GM19467 (cell line): ENCODE measurements around the gene BSN.

Source experiments
- ATAC-seq: cut with Tn5 transposase; IDR thresholded peaks from one replicate; pipeline ENCODE4 v1.9.1; 2021; ENCODE audit warnings: mild to moderate bottlenecking, moderate library complexity; ENCODE audit not compliant: unreplicated experiment

Gene BSN

DNA sequence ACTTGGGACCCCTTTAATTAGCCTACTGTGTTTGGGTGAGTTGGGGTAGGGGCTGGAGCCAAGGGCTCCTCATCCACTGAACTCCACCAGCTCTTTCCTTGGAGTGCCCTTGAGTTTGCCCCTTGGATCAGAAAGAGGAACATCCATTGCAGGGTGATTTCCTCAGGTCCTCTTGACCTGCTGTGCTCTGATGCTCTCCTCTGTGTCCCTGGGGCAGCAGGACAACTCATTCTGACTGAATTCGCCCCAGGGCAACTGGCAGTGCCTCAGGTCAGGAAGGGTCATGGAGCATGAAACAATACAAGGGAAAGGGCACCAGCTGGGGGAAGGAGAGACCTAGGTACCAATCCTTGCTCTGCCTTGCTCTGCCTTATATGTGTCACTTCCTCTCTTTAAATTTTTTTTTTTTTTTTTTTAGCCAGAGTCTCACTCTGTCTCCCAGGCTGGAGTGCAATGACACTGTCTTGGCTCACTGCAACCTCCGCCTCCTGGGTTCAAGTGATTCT is 47.8 kb downstream of the BSN start:
- no peak for ATAC-seq

- no peak for ATAC-seq
These were observed 48.7 kb downstream of the BSN start for GRCh38 chr3:49602877-49603411.

DNA sequence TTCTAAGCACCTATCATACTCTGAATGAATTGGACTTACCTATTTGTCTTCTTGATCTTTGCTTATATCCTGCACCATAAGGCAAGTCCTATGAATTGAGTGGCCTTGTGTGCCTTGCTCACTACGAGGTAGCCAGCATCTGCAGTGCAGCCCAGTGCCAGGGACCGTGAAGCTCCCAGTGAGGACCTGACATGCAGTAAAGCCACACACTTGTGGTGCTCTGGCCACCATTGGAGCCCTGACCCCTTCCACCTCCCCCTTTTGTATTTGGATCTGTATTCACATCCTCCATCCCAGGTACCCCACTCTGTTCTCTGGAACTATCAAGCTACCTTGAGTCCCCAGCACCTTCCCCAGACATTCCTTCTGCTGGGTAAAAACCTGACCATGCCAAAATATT is 52.1 kb downstream of the BSN start:
- no peak for ATAC-seq

DNA sequence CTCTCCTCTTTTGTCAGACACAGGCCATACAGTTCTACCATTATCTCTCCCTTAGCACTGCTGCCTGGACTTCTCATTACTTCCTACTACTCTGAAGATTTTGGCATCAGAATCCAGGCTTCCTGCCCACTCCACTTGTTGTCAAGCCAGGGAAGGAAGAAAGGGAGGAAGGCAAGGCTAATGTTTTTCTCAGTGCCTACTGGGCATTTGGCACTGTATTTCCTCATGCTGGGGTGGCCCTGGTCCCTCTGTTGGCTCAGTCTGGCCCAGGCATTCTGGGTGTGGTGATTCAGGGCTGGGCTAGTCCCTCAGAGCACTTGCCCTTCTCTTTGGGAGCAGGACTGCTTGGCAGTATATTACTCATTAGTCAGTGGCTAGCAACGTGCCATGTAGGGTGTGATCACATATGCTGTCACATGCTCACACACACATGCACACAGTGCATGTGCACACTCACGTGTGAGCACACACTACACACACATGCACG is 52.9 kb downstream of the BSN start:
- no peak for ATAC-seq

GRCh38 chr3:49607796-49608195 is 53.5 kb downstream of the BSN start:
- no peak for ATAC-seq

GRCh38 chr3:49609314-49609713 is 55.0 kb downstream of the BSN start:
- ATAC-seq: no peak

DNA sequence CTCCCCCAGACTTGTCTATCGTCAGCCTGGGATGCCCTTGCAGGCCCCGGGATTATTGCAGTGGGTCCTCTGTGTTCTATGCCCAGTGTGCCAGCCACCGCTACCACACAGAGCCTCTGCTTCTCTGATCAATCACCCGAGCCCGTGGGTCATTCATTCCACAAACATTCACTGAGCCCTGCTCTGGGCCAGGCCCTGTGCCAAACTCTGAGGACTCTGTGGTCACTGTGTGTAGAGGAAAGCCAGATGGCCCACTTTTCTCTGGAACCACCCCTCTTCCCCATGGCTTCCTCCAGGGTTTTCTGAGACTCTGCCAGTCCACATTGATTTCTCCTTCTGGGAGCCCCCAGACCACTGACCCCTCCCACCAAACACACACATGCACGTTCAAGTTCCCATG is 55.5 kb downstream of the BSN start:
- ATAC-seq: no peak

- no peak for ATAC-seq
These were observed 56.5 kb downstream of the BSN start for GRCh38 chr3:49610666-49611280.

DNA sequence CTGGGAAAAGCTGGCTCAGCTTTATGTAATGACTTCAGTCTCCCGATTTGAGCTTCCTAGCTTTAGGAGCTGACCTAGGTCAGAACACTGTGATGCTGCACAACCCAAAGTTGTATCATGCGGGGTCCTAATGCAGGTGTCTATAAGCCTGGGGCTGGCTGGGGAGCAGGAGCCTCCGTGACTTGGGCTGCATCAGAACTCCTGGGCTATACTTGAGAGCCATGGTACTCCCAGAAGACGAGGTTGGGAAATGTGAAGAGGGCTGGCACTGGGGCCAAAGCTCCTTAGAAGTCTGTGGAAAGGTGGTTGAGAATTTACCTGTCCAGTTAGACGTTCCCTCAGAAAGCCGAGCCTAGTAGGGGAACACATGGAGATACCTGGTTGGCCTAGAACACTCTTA is 57.0 kb downstream of the BSN start:
- no peak for ATAC-seq

DNA sequence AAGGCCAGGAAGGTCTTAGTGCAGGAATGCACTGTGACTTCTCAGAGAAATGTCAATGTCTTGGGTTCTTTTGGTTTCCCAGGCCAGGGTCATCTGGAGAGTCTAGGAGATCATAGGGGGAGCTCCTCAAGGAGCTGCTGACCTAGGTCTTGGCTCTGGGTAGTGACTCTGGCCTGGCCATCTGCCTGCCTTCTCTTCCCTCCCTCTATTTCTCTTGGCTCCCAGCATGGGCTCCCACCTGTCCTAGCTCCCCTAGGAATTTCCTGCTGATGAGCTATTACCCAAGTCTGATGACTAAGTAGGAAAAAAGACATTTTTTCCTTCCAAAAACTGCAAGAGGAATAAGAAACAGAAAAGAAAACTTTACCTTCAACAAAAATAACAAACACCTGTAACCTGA is 57.4 kb downstream of the BSN start:
- ATAC-seq: no peak

GRCh38 chr3:49614936-49615335 is 60.7 kb downstream of the BSN start:
- no peak for ATAC-seq

DNA sequence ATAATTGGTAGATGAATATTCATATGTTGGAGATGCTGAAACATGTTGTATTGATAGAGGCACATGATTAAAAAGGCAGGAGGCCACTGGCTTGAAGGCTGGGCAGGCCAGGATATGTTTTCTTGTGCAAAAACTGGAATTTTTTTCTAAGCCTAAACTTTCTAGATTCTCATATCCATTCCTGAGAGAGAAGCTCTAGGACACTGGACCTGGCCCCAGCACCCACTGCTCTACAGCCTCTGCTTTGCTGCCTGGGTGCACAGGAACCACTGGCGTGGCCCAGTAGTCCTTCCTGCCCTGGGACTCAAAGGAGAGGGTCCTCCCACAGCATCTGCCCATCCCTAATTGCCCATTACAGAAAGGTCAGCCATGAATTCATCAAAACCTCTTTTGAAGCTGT is 61.8 kb downstream of the BSN start:
- ATAC-seq: no peak

- ATAC-seq: no peak
These were observed 62.2 kb downstream of the BSN start for GRCh38 chr3:49616491-49616941.

DNA sequence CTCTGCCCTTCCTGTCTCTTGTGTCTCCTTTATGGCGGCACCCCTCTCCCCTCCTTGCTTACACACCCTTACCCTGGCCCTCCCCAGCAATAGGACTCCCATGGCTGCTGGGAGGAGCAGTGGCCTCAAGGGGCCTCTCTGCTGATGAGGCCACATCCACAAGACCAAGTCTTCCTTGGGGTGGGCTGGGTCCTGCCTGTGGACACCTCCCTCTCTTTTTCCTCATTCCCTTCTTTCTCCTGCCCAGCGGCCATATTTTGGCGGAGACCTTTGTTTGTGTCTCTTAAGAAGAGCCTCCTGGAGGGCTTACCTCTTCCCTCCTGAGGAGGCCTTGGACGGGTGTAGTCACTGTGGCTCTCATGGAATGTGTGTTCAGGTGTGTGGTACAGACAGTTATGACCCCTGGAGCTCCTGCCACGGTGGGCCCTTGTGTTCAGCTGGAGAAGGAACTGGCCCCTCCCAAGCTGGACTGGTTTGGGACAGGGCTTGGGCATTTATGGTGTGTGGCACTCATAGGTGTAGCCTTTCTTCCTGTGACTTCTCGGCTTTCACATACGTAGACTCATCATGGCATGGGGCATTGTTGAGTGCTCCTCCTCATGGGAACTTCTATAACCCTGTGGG is 63.2 kb downstream of the BSN start:
- no peak for ATAC-seq

- ATAC-seq: no peak
These were observed 64.1 kb downstream of the BSN start for GRCh38 chr3:49618412-49618811.

DNA sequence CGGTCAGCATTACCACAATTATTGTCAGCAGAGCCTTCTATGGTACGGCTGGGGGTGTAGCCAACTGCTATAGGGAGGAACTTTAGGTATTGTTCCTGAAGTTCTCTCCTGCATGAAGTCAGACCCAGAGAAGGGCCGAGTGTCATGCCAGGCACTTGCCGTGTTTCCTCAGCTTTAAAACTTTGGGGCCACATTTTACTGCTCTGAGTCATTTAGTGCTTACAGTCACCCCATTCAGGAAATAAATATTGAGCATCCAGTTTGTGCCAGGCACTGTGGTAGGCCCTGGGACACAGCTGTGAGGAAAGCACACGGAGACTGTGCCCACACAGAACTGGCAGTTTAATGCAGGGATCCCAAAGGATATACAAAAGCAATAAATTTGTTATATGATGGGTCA is 65.4 kb downstream of the BSN start:
- no peak for ATAC-seq

DNA sequence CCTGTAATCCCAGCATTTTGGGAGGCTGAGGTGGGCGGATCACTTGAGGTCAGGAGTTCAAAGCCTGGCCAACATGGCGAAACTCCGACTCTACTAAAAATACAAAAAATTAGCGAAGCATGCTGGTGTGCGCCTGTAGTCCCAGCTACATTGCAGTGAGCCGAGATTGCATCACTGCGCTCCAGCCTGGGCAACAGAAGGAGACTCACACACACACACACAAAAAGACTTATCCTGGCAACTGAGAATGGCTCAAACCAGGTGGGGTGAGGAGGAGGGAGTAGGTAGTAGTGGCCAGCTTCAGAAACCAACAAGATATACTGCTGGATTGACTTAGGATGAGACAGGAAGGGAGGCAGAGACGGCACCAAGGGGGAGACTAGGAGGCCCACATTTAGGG is 66.5 kb downstream of the BSN start:
- no peak for ATAC-seq

- ATAC-seq: no peak
These were observed 68.8 kb downstream of the BSN start for GRCh38 chr3:49623071-49623470.

DNA sequence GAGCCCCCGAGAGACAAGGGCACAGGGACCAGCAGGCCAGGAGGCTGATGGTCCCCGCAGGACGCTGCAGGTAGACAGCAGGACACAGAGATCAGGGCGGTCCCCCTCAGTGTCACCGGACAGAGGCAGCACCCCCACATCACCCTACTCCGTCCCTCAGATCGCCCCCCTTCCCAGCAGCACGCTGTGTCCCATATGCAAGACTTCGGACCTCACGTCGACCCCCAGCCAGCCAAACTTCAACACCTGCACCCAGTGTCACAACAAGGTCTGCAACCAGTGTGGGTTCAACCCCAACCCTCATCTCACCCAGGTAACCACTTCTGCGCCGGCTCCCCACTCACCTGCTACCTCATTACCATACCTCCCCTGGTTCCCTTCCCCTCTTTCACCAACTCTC is 70.8 kb downstream of the BSN start:
- no peak for ATAC-seq

GRCh38 chr3:49626101-49626581 is 71.9 kb downstream of the BSN start:
- ATAC-seq: no peak

GRCh38 chr3:49626796-49627195 is 72.5 kb downstream of the BSN start:
- ATAC-seq: no peak

DNA sequence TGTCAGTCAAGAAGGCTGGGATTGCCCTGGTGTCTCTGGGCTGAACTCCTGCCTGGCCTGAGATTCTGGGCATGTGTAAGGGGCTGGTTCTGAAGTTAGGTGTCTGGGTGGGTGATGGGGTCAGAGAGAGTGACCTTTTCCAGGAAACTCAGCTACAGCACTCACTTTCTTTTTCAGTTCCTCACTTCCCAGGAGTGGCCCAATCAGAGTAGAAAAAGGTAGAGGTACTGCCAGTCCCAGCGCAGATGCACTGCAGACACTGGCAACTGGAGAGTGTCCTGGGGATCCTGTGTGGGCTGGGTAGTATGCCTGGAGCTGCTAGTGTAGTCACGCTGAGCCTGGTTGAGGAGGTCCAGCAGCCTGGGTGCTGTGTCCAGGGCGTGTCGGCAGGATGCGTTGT is 73.4 kb downstream of the BSN start:
- no peak for ATAC-seq
